NCI-H226 (cell line): ENCODE results near the gene SIRT2.

Experiments used
- DNase-seq: peaks from one replicate; pipeline ENCODE4 v3.0.0-alpha.2; 2015

SIRT2 gene

GRCh38 chr19:38919837-38920601 lies 20.6 kb upstream of the SIRT2 start:
- no peak for DNase-seq

- DNase-seq = no peak
Measured at GRCh38 chr19:38918526-38918925, 19.1 kb upstream of the SIRT2 start.

- DNase-seq = no peak
Measured at GRCh38 chr19:38917921-38918491, 18.6 kb upstream of the SIRT2 start.

- DNase-seq = no peak
Measured at GRCh38 chr19:38917516-38917915, 18.1 kb upstream of the SIRT2 start.

- DNase-seq = no peak
Measured at GRCh38 chr19:38915329-38916321, 16.2 kb upstream of the SIRT2 start.

- no peak for DNase-seq
Measured at GRCh38 chr19:38913958-38914357, 14.5 kb upstream of the SIRT2 start.

GRCh38 chr19:38912600-38913514 lies 13.4 kb upstream of the SIRT2 start:
- DNase-seq = no peak

- no peak for DNase-seq
Measured at GRCh38 chr19:38911388-38912001, 12.1 kb upstream of the SIRT2 start.

- DNase-seq = no peak
Measured at GRCh38 chr19:38910488-38910887, 11.1 kb upstream of the SIRT2 start.

- DNase-seq = no peak
Measured at GRCh38 chr19:38908911-38909310, 9.5 kb upstream of the SIRT2 start.

- no peak for DNase-seq
Measured at GRCh38 chr19:38907670-38908069, 8.3 kb upstream of the SIRT2 start.

- no peak for DNase-seq
Measured at GRCh38 chr19:38907227-38907626, 7.8 kb upstream of the SIRT2 start.

- DNase-seq = no peak
Measured at GRCh38 chr19:38905620-38906019, 6.2 kb upstream of the SIRT2 start.

- DNase-seq = no peak
Measured at GRCh38 chr19:38904581-38905539, 5.4 kb upstream of the SIRT2 start.

GRCh38 chr19:38901683-38902082 lies 2.3 kb upstream of the SIRT2 start:
- no peak for DNase-seq

- no peak for DNase-seq
Measured at GRCh38 chr19:38900743-38901190, 1.3 kb upstream of the SIRT2 start.

GRCh38 chr19:38900202-38900629 lies 798 bp upstream of the SIRT2 start:
- DNase-seq = no peak

GRCh38 chr19:38898788-38899446 lies 501 bp downstream of the SIRT2 start:
- no peak for DNase-seq

GRCh38 chr19:38894968-38895367 lies 4.5 kb downstream of the SIRT2 start:
- DNase-seq = no peak

GRCh38 chr19:38893341-38893771 lies 6.1 kb downstream of the SIRT2 start:
- DNase-seq = no peak
